GM21825 (cell line): ENCODE data around the gene OCA2.

ENCODE experiments used
- ATAC-seq: cut with Tn5 transposase; IDR thresholded peaks from one replicate; pipeline ENCODE4 v1.9.1; 2021; ENCODE audit warnings: mild to moderate bottlenecking, moderate library complexity; ENCODE audit not compliant: unreplicated experiment

OCA2 gene

DNA sequence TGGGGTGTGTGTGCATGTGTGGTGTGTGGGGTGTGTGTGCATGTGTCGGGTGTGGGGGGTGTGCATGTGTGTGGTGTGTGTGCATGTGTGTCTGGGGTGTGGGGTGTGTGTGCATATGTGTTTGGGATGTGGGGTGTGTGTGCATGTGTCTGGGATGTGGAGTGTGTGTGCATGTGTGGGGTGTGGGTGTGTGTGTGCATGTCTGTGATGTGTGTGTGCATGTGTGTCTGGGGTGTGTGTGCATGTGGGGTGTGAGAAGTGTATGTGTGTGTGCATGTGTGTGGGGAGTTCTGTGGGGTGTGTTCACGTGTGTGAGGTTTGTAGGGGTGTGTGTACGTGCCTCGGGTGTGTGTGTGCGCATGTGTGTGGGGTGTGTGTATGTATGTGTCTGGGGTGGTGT lies 6.7 kb upstream of the OCA2 start:
- no peak for ATAC-seq

DNA sequence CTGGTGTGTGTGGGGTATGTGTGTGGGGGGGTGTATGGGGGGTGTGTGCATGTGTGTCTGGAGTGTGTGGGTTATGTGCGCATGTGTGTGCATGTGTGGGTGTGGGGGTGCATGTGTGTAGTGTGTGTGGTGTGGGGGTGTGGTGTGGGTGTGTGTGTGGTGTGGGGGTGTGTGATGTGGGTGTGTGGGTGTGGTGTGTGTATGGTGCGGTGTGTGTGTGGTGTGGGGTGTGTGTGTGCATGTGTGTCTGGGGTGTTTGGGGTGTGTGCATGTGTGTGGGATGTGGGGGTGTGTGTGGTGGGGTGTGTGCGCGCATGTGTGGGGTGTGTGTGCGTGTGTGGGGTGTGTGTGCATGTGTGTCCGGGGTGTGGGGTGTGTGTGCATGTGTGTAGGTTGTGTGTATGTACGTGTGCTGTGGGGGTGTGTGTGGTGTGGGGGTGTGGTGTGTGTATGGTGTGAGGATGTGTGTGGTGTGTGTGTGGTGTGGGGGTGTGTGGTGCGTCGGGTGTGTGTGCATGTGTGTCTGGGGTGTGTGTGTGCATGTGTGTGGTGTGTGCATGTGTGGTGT lies 6.2 kb upstream of the OCA2 start:
- ATAC-seq = no peak

DNA sequence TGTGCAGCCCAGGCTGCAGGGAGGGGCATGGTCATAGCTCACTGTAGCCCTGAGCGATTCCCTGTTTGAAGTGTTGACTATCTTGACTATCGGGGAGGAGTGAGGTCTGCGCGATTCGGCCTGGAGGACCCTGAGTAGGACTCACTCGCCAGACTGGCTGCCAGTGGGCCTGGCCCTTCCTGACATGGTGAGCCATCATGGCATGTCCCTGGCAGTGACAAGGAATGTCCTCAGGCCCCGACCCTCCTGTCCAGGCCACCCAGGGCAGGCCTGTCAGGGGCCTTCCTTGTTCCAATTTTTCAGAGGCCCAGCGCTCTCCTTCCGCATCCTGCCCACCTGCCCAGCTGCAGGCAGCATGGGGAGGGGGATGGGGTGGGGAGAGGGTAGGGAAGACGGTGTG lies 5.2 kb upstream of the OCA2 start:
- no peak for ATAC-seq

DNA sequence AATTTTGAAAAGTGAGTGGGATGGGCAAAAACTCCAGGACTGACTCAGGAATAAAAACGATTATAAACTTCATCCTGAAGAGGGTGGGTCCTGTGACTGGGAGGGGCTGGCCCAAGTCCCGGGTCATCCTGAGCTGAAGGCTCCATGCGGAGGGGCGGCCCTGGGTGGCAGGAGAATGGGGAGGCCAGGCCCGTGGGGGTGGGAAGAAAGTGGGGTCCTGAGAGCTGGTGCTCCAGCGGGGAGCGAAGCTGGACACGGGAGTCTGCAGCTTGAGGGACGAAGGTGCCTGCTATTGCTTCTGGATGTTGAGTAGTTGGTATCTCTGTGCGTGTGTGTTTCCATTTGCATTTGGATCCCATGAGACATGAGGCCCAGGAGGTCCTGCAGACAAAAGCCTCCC lies 4.7 kb upstream of the OCA2 start:
- ATAC-seq = no peak

DNA sequence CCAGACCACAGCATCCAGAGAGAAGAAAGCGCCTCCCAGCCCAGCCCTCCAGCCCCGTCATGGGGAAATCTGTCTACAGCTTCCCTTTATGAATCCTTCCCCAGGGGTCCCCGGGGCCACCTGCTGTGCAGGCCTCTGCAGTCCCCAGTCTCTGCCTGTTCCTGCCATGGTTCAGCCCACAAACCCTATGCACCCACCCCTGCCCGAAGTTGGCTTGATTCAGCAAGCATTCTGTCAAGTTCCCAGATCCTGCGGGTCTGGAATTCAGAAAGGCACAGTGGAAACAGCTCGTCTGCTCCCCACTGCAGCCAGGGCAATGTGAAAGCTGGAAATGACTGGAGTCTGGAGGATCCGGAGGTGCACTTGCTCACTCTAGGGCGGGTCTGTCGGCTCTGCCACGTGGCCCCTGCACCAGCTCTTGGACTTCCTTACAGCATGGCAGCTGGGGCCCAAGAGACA lies 2.9 kb upstream of the OCA2 start:
- no peak for ATAC-seq

DNA sequence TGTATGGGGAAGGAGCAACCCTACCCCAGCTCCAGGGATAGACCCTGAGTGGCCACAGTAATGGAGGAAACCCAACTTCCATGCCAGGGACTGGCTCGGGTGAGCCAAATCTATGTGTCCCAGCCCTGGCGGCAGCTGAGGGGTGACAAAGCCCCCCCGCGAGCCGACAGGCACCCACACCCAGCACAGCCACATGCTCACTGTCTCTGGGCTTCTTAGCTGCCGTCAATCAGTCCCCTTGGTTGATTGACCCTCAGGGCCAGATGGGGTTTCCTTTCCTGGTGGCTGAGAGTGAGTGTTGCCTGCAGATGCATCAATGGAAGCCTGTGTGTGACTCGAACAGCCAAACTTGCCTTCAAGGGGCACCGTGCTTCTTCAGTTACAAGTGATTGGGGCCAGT lies 2.1 kb upstream of the OCA2 start:
- no peak for ATAC-seq

DNA sequence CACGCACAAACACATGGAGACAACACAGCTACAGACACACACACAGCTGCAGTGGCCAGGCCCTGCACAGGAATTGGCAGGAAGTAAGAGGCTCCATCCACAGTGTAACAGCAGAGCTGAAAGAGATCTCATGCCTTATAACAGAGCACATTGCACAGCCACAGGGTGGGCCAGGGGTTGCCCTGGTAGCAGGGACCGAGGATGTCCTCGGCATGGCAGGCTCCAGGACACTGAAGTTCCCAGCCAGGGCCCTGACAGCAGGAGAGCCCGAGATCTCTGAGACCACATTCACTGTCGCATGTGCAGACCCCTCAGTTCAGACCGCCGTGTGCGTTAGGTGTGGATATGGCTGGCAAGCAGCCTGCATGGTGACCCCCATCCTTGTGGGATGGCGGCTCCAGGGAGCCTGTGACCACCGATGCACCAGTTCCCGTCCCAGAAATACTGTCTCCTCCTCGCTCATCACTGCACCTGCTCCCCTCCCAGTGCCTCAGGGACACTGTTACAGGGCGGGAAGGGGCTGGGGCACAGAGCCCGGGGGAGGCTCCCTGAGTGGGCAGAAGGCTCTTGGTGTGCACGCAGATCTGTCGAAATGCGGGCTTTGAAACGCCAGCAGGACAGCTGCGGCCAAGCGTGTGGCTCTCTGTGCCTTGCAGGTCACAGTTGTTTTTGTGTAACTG lies 1.5 kb upstream of the OCA2 start:
- ATAC-seq = no peak

DNA sequence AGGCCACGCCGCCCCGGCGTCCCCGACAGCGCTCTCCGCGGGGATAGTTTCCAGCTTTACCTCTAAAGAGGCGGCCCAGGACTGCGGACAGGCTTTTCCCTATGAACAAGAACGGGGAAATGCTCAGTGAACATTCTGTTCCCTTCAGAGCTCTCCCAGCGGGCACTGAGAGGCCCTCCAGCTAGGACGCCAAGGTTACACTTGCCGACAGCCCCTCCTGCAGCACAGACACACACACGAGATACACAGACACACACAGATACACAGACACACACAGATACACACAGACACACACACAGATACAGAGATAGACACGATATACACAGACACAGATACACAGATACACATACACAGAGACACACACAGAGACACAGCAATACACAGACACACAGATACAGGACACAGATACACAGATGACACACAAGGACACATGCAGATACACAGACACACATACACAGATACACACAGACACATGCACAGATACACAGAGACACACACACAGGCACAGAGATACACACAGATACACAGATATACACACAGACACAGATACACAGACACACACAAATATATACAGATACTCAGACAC lies 533 bp upstream of the OCA2 start:
- ATAC-seq = no peak

DNA sequence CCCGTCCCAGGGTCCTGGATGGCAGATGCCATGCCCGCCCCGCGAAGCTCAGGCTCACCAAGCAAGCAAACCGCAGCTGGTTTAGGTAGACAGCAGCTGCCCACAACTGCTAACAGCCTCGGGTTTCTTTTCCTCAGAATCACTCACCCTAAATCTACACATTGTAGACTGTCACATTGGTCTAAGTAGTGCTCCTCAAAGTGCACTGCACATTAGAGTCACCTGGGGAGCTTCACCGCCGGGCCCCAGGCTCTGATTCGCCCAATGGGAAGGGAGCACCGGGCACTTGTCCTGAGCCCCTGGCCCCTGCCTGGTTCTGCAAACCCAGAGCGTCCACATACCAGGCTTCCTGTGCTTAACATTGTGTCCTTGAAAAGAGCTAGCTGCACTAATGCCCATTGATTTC lies 752 bp downstream of the OCA2 start:
- ATAC-seq = no peak

DNA sequence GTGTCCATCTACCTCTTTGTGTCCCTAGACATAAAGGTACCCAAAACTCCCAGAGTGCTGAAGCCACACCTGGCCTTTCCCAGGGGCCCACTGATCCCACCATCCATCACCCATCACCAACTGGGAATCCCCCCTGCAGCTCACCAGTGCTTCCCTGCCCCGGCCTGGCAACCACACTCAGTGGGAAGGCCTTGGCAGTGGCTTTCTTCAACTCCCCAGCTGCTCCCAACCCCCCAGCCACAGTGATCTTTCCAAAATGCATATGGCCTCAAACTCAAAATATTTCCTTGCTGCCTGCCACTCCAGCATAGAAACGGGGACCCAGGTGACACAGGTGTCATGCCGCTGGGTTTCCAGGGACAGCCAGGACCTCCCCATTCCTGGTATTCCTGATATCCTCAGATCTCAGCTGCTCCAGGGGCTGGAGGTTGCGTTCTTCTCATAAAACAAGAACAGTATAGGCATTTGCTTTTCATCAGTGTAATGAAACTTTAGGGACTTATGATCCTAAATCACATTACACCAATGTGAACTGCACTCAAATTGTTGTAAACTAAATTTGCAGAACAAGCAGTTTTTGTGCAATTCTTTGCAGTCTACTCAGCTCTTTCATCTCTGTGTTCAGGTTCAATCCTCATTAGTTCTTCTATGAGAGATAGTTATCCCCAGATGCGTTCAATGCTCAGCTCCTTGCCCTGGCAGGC lies 1.3 kb downstream of the OCA2 start:
- no peak for ATAC-seq

DNA sequence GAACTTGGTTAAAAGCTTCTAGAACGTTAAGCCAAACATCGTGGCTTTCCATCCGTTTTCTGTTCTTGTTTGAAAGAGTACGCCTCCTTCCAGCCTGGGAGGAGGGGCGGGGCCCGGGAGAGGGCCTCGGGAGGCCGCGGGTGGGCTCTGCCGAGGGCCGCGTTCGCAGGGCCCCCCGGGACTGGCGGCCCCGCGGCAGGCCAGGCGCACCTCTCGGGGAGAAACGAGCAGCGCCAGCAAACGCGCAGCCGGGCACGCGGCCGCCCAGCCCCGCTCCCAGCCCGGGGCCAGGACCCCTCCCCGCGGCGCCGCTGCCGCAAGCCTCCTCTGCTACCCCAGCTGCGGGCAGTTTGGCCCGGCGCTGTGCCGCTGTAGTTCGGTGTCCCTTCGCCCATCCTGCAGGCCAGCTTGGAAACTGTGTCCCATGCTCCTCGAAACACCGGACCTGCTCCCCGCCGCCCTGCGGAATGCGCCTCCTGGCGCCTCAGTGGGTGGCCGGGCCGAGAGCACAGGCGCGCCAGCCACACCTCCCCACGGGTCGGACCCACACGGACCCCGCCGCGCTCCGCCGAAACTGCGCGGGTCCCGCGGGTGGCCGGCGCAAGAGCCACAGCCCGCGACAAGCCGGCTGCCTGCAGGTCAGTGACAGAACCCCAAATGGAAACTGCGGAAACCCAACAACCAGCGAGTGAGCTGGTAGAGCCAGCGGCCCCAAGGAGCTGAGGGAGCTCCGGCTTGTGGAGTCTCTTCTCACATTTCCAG lies 2.3 kb downstream of the OCA2 start:
- ATAC-seq = no peak

DNA sequence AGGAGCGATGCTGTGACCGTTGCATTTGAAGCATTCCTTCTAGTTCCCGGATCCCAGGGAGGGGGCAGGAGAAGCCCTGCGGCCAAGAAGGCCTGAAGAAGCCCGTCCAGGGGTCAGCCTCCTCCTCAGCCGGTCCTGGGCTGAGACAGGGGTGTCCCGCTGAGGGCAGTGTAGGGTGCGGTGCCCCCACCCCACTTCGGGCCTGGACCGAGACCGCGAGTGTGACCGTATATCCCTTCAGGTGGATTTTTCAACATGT lies 2.8 kb downstream of the OCA2 start:
- peak; percentile 2 for ATAC-seq

DNA sequence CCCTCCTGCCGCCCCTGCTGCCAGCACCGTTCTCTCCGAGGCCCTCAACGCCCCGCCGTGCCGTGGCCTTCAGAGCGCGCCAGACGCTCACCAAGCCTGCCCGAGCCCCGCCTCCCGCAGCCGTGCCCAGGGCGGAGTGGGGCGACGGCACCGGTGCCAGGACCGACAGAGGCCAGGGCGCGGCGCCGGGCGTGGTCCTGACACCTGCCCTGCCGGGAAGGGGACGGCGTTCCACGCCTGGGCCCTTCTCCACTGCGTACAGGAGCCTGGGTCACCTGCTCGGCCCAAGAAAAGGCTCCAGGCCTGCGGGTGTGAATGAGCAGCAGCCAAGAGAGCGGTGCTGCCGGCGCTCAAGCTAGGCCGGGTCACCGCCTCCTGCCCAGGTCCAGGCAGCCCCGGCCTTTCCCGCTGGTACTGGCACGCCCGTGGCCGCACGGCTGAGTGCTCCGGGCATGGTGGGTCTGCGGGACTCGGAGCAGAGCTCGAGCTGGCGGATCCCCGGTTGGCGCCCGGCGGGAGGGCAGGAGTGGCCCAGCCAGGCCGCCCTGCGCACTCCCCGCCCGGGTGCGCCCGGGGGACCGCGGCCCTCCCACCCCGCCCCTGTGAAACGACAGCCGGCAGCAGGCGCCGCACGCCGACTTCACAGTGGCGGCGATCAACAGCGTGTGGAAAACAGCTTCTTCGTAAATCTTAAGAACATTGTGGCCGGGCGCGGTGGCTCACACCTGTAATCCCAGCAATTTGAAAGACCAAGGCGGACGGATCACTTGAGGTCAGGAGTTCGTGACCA lies 4.2 kb downstream of the OCA2 start:
- no peak for ATAC-seq

DNA sequence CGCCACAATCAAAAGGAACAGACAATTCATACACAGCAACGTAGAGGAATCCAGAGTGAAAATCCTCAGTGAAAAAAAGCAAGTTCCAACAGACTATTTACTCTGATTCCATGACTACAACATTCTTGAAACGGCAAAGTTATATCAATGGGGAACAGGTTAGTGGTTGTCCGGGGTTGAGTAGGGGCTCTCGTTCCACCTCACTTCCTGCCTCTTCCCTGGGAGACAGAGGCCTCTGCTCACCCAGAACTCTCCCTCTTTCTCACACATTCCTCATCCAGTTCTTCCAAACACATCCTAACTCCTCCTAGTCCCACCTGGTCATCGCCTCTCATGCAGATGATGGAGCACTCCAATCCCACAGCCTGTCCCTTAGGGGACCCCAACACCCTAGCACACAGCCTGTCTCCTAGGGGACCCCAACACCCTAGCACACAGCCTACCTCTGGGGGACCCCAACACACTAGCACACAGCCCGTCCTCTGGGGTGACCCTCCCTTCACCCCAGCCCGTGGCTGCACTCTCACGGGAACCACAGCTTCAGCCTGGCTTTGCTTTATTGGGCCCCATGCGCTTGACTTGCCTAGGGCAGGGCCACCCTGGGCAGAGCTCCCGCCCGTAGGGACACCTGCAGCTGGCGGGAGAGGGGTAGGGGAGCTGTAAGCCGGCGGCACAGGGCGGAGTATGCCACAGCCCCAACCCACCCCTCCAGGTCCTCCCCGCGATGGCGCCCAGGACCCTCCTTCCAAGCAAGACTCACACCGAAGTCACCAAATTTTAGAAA lies 5.2 kb downstream of the OCA2 start:
- no peak for ATAC-seq

DNA sequence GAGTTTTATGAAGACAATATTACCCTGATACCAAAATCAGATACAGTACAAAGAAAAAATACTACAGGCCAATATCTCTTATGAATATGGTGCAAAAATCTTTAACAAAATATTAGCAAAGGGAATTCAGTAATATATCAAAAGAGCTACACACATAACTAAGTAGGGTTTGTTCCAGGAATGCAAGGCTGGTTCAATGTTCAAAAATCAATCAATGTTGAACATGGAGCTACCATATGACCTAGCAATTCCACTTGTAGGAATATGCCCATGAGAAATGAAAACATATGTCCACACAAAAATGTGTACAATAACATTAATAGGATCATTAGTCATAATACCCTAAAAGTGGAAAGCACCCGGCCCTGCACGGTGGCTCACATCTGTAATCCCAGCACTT lies 7.8 kb downstream of the OCA2 start:
- no peak for ATAC-seq

DNA sequence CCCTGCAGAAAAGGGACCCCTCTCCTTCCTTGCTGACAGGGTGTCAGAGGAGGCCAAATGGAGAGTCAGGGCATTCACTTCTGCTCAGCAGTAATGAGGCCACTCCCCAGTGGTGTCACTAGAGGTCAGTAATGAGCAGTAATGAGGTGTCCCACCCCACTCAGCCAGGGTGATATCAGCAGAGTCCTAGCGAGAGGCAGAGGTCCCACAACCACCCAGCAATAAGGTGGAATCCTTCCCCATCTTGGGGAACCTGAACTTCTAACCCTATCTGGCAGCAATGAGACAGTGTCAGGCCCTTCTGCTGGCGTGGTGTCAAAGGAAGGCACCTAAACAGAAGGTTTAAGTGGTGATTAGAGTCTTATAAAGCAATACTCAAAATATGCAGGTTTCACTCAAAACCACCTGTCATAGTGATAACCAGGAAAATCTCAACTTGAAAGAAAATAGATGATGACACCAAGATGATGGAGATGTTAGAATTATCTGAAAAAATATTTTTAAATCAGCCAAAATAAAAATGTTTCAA lies 12.9 kb downstream of the OCA2 start:
- ATAC-seq = peak; percentile 95

DNA sequence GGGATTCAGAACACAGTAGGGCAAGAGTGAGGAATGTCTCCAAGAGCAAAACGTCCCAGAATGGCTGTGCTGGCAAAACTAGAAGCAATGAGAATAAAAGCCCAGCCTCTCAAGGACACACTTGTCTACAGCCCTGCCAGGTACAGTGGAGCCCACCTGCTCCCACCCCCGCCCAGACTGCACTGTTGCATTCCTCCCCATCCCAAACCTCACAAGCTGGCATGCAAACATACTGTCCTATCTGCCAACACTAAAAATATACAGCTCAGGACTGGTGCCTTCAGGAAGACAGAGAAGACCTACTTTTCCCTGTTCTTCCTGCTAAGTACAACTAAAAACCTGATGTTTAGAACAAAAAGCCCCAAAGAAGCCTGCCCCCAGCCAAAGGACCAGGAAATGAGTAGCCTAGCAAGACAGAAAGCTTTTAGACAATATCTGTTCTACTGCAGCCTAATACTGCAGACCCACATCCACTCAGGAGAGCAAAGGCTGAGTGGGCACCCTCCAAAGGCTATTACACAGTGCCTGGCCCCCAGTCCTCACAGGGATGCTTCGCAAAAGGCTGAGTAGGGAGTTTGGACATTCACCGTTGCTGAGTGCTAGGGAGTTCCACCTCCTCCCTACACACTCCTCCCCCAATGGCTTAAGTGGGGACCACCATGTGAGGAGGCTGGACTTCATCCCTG lies 13.5 kb downstream of the OCA2 start:
- ATAC-seq = no peak

DNA sequence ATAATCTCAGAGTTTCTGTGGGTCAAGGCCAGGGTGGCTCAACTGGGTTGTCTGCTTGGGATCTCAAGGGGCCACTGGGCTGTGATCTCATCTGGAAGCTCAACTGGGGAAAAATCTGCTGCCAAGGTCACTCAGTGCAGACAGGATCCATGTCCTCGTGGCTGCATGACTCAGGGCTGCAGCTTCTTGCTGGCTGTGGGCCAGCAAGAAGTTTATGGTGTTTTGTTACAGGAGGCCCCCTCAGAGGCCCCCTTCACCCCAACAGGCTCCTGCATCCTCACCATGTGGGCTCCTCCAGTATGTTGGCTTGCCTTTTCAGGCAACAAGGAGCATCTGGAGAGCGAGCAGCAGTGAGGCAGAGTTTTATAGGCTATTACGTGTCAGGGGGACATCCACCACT lies 14.6 kb downstream of the OCA2 start:
- no peak for ATAC-seq
